PC-3 (cell line): Measurements from ENCODE around the gene FAM83G. TPM values are rescaled to one million over a fixed set of nuclear protein-coding genes. Genes with fewer than 3 reads are reported as not detected.

Experiments
- ATAC-seq: fragments of 200-7000 bp; cut with Tn5 transposase; 2 replicates; pipeline ENCODE4 v1.9.1; 2020; ENCODE audit warnings: mild to moderate bottlenecking, moderate library complexity
- BruUV-seq: library from RNA; stranded (reverse); fragments of 400-500 nt; replicated peaks from 2 replicates; lab custom pipeline; 2021; lab: Mats Ljungman, UMichigan
- CTCF ChIA-PET: fragments of 300-600 bp; sonication (Branson Sonifier 250); formaldehyde crosslinking; loops from one replicate; lab custom pipeline; 2022; ENCODE audit warnings: antibody characterized with exemption; lab: Charles Lee
- POLR2A ChIA-PET: fragments of 300-600 bp; sonication (Branson Sonifier 250); formaldehyde crosslinking; loops from one replicate; lab custom pipeline; 2022; ENCODE audit warnings: antibody characterized with exemption; ENCODE audit not compliant: unreplicated experiment; lab: Charles Lee
- DNase-seq: peaks from one replicate; pipeline ENCODE4 v3.0.0-alpha.2; 2015
- H2AFZ ChIP-seq: fragments of 300-600 bp; sonication (generic); 2 replicates; pipeline ENCODE4 v1.6.0; 2016; ENCODE audit warnings: antibody characterized with exemption, low read length
- H3F3A ChIP-seq: fragments of 300-600 bp; sonication (generic); one replicate; pipeline ENCODE4 v1.6.0; 2017; ENCODE audit warnings: antibody characterized with exemption, low read length, control low read depth, mild to moderate bottlenecking; ENCODE audit not compliant: unreplicated experiment
- H3K27ac ChIP-seq: fragments of 300-600 bp; sonication (generic); 2 replicates; pipeline ENCODE4 v1.5.1; 2016; ENCODE audit warnings: mild to moderate bottlenecking, low read length
- H3K27me3 ChIP-seq: fragments of 300-600 bp; sonication (generic); 2 replicates; pipeline ENCODE4 v1.6.1; 2016; ENCODE audit warnings: low read length, mixed read lengths
- H3K36me3 ChIP-seq: fragments of 300-600 bp; sonication (generic); 2 replicates; pipeline ENCODE4 v1.6.1; 2016; ENCODE audit warnings: low read depth, mixed run types, low read length, mixed read lengths
- H3K4me1 ChIP-seq: fragments of 300-600 bp; sonication (generic); 2 replicates; pipeline ENCODE4 v1.5.1; 2016; ENCODE audit warnings: low read length; ENCODE audit not compliant: insufficient read depth
- H3K4me2 ChIP-seq: fragments of 300-600 bp; sonication (generic); 2 replicates; pipeline ENCODE4 v1.6.0; 2016; ENCODE audit warnings: low read length
- H3K4me3 ChIP-seq: fragments of 300-600 bp; sonication (generic); 2 replicates; pipeline ENCODE4 v1.5.1; 2016; ENCODE audit warnings: mild to moderate bottlenecking, low read length, mixed read lengths
- H3K79me2 ChIP-seq: fragments of 300-600 bp; sonication (generic); 2 replicates; pipeline ENCODE4 v1.6.1; 2017; ENCODE audit warnings: low read length, mixed read lengths
- H3K9ac ChIP-seq: fragments of 300-600 bp; sonication (generic); 2 replicates; pipeline ENCODE4 v1.6.0; 2016; ENCODE audit warnings: mild to moderate bottlenecking, low read length
- H3K9me2 ChIP-seq: fragments of 300-600 bp; sonication (generic); replicated peaks from 2 replicates; pipeline ENCODE4 v1.6.1; 2016; ENCODE audit warnings: mixed run types, low read length, mixed read lengths
- H3K9me3 ChIP-seq: fragments of 300-600 bp; sonication (generic); 2 replicates; pipeline ENCODE4 v1.6.1; 2016; ENCODE audit warnings: low read length, mixed read lengths
- H4K20me1 ChIP-seq: fragments of 300-600 bp; sonication (generic); 2 replicates; pipeline ENCODE4 v1.6.1; 2016; ENCODE audit warnings: low read length, mixed read lengths
- EZH2 ChIP-seq: fragments of 300-600 bp; sonication (generic); IDR thresholded peaks from one replicate; pipeline ENCODE4 v1.6.1; 2017; ENCODE audit warnings: antibody characterized with exemption, mild to moderate bottlenecking, low read length; ENCODE audit not compliant: unreplicated experiment
- EZH2phosphoT487 ChIP-seq: fragments of 300-600 bp; sonication (generic); IDR thresholded peaks from 2 replicates; pipeline ENCODE4 v1.6.1; 2018; ENCODE audit warnings: mild to moderate bottlenecking, antibody characterized with exemption, low read length, borderline replicate concordance
- intact Hi-C: fragments of 100-400 bp; cut with micrococcal nuclease; formaldehyde crosslinking; loops from 2 replicates; pipeline ENCODE4 v1.9.0; 2023
- total RNA-seq: library from RNA; depleted of rRNA; stranded (reverse); fragments of >200 nt; gene quantifications from 2 replicates; pipeline ENCODE4 v1.2.3, GENCODE V29; 2014
- TF ChIP-seq, protein P1 (sequence below): fragments of 300-600 bp; sonication (generic); conservative IDR thresholded peaks from 2 replicates; pipeline ENCODE4 v1.5.1; 2017; ENCODE audit warnings: antibody characterized with exemption, low read depth, mild to moderate bottlenecking, low read length

Gene FAM83G
- total RNA-seq, 1 experiment from 2014 or later, result 0.26 TPM

DNA sequence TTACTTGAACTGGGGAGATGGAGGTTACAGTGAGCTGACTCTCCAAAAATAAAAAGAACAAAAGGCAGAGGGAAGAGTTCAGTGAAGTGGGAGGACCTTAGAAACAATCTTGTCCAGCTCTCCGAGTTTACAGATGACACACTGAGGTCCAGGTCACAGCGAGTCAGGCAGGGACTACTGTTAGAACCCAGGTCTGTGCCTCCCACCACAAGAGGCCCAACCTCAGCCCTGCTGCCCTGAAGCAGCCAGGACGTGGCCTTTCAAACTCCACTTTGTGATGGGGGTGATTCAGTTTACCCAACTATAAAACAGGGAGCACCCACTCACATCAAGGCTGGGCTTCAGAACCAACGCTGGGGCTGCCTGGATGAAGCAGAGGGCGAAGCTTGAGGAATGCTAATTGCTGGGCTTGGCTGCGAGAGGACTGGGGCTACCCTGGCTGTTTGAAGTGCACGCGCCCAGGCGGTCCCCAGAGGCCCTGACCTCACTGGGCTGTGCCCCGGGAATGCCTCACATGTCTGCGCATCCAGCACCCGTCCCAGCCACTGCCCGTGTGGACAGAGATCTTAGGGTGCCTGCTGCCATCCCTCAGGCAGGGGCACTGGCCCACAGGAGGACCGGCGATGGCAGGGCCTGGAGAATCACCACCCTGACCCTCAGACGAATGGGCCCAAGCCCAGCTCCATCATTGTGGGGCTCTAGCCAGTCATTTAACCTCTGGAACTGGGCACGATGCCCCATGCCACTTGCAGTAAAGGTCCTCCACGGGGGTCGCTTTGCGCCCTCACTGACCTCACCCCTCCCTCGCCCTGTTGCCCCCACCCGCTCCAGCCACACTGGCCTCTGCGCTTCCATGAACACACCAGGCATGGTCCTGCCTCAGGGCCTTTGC lies 41.2 kb downstream of the FAM83G start:
- H3F3A ChIP-seq, result no peaks in the 10 kb centered on the region
- TF ChIP-seq EZH2phosphoT487 (no peak), EZH2 (no peak)
- TF ChIP-seq, protein P1, sequence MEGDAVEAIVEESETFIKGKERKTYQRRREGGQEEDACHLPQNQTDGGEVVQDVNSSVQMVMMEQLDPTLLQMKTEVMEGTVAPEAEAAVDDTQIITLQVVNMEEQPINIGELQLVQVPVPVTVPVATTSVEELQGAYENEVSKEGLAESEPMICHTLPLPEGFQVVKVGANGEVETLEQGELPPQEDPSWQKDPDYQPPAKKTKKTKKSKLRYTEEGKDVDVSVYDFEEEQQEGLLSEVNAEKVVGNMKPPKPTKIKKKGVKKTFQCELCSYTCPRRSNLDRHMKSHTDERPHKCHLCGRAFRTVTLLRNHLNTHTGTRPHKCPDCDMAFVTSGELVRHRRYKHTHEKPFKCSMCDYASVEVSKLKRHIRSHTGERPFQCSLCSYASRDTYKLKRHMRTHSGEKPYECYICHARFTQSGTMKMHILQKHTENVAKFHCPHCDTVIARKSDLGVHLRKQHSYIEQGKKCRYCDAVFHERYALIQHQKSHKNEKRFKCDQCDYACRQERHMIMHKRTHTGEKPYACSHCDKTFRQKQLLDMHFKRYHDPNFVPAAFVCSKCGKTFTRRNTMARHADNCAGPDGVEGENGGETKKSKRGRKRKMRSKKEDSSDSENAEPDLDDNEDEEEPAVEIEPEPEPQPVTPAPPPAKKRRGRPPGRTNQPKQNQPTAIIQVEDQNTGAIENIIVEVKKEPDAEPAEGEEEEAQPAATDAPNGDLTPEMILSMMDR, result no peak
- intact Hi-C loops, result no loop called here
- H4K20me1 ChIP-seq, result no peaks in the 10 kb centered on the region
- DNase-seq (no peak), ATAC-seq (no peak)
- no peak overlapping the region for H3K4me3 ChIP-seq
- no peak overlapping the region for H3K9ac ChIP-seq
- no peaks in the 10 kb centered on the region for H3K9me2 ChIP-seq
- no TSS peak for BruUV-seq
- no peaks in the 10 kb centered on the region for H3K9me3 ChIP-seq
- H3K79me2 ChIP-seq, result no peaks in the 10 kb centered on the region
- no peak overlapping the region for H2AFZ ChIP-seq
- no peaks in the 10 kb centered on the region for H3K36me3 ChIP-seq
- ChIA-PET POLR2A (no interaction called here), CTCF (no interaction called here)
- H3K4me1 ChIP-seq, result peaks cover 11% of the 10 kb centered on the region
- no peak overlapping the region for H3K4me2 ChIP-seq
- H3K27ac ChIP-seq, result no peak overlapping the region
- H3K27me3 ChIP-seq, result no peaks in the 10 kb centered on the region

DNA sequence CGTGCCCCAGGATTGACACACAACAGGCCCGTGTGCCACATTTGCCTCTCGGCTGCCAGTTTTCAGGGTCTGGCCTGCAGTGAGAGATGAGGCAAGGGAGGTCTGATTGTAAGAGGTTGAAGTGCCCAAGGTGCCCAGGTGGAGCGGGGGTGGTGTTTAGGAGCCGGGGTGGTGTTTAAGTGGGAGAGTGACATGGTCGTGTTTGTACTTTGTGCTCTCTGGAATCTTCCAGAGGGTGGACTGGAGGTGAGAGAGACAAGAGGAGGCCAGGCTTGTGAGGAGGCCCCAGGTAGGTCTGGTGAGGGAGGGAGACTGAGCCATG lies 42.1 kb downstream of the FAM83G start:
- Histone ChIP-seq H2AFZ (no peak overlapping the region), H4K20me1 (no peaks in the 10 kb centered on the region), H3K27me3 (no peaks in the 10 kb centered on the region), H3K4me3 (no peak overlapping the region), H3K27ac (no peak overlapping the region), H3K4me2 (no peak overlapping the region), H3K79me2 (no peaks in the 10 kb centered on the region), H3K9ac (no peak overlapping the region), H3K9me2 (no peaks in the 10 kb centered on the region), H3K9me3 (no peaks in the 10 kb centered on the region), H3F3A (no peaks in the 10 kb centered on the region), H3K36me3 (no peaks in the 10 kb centered on the region), H3K4me1 (peaks cover 2% of the 10 kb centered on the region)
- TF ChIP-seq, protein P1, result no peak
- TF ChIP-seq EZH2, result no peak
- no peak for TF ChIP-seq EZH2phosphoT487
- ATAC-seq, result no peak
- BruUV-seq, result no TSS peak
- intact Hi-C loops, result no loop called here
- no peak for DNase-seq
- POLR2A ChIA-PET, result no interaction called here
- CTCF ChIA-PET, result no interaction called here
